Small intestine (tissue), 7 donors: Measurements from ENCODE around the gene SARNP. TPM values are rescaled to one million over a fixed set of nuclear protein-coding genes. Genes with fewer than 3 reads are reported as not detected.

Experiments used
- DNase-seq, 2 donors: peaks; one replicate each; pipeline versions ENCODE4 v3.0.0 to v3.0.0-alpha.2; 2013
- FAIRE-seq: peaks from 2 replicates; lab custom pipeline; 2012; peaks lifted over from hg19 to GRCh38; lab: Jason Lieb, UNC
- H3K27ac ChIP-seq, 3 donors: one replicate each; pipeline ENCODE4 v1.5.1; 2013; ENCODE audit warnings: low read length in 2 of 3, mild to moderate bottlenecking in 2 of 3, control low read depth in 1 of 3, inconsistent platforms in 1 of 3, low read depth in 1 of 3, moderate library complexity in 1 of 3
- H3K27me3 ChIP-seq, 3 donors: one replicate each; pipeline ENCODE4 v1.6.1; 2013; ENCODE audit warnings: low read length in 3 of 3, inconsistent platforms in 1 of 3; ENCODE audit not compliant: control insufficient read depth in 3 of 3, insufficient read depth in 3 of 3
- H3K36me3 ChIP-seq, 3 donors: one replicate each; pipeline ENCODE4 v1.6.1; 2013; ENCODE audit warnings: low read length in 3 of 3, inconsistent platforms in 1 of 3, low read depth in 1 of 3, mild to moderate bottlenecking in 1 of 3, moderate library complexity in 1 of 3; ENCODE audit not compliant: control insufficient read depth in 3 of 3, insufficient read depth in 2 of 3
- H3K4me1 ChIP-seq, 3 donors: one replicate each; pipeline ENCODE4 v1.6.1; 2013; ENCODE audit warnings: low read length in 2 of 3, inconsistent platforms in 1 of 3, low read depth in 1 of 3, mild to moderate bottlenecking in 1 of 3, moderate library complexity in 1 of 3; ENCODE audit not compliant: control insufficient read depth in 3 of 3, insufficient read depth in 2 of 3
- H3K4me3 ChIP-seq, 3 donors: one replicate each; pipeline ENCODE4 v1.5.1; 2013; ENCODE audit warnings: low read length in 3 of 3, control low read depth in 1 of 3, inconsistent platforms in 1 of 3, low read depth in 1 of 3, mild to moderate bottlenecking in 1 of 3, moderate library complexity in 1 of 3
- H3K9me3 ChIP-seq, 2 donors: one replicate each; pipeline ENCODE4 v1.6.1; 2013; ENCODE audit warnings: low read depth in 1 of 2, low read length in 1 of 2; ENCODE audit not compliant: control insufficient read depth in 2 of 2, insufficient read depth in 1 of 2
- WGBS, 3 donors: extraction: QIAGEN DNeasy Blood & Tissue Kit; methylation state at CpG; one replicate each; pipeline ENCODE4 v1.1.7; 2013; 5-methylcytosine and 5-hydroxymethylcytosine counted together
- polyA plus RNA-seq, 4 donors: library from polyadenylated mRNA; stranded (reverse) in 3 of 4; unstranded in 1 of 4; fragments of 200-250 nt in 3 of 4; fragments of 120-200 nt in 1 of 4; gene quantifications; one replicate each; pipeline versions ENCODE4 v1.2.1 to v1.2.3, GENCODE V29; 2013
- donor health status: healthy with polysubstance abuse.
- donor health status: control.
- donor health status: control.
- donor health status: Bipolar disorder and iron deficiency.
- donor health status: healthy.

Gene SARNP
- polyA plus RNA-seq, 4 donors = 62.8 to 89.8 (median 75.3) TPM

- Histone ChIP-seq H3K27ac (peak overlapping the region; percentile 94 to 97 (median 97)), H3K27me3 (no peaks in the 10 kb centered on the region), H3K9me3 (no peaks in the 10 kb centered on the region), H3K4me3 (peak overlapping the region; percentile 74 to 96 (median 89)), H3K36me3 (peaks cover 5 to 55% (median 14%) of the 10 kb centered on the region in 3 donors), H3K4me1 (peaks cover 2 to 60% (median 11%) of the 10 kb centered on the region in 3 donors)
- DNase-seq (peak; percentile 46 to 67), FAIRE-seq (no peak)
- 8 to 44% (median 17%) methylated on average over 4 to 9 of the region's 9 CpGs for WGBS, 3 donors
Measured at GRCh38 chr12:55727643-55728185, 89.8 kb downstream of the SARNP start.

- Histone ChIP-seq H3K4me1 (peaks cover 2 to 62% (median 11%) of the 10 kb centered on the region in 3 donors), H3K27ac (peak overlapping the region; percentile 9 to 97 (median 94)), H3K36me3 (peaks cover 5 to 57% (median 14%) of the 10 kb centered on the region in 3 donors), H3K4me3 (peak overlapping the region in 2 of 3 donors; percentile 74 to 96), H3K27me3 (no peaks in the 10 kb centered on the region), H3K9me3 (no peaks in the 10 kb centered on the region)
- DNase-seq (peak in 1 of 2 donors; percentile 48), FAIRE-seq (no peak)
- WGBS, 3 donors = 31 to 42% (median 35%) methylated on average over 10 of the region's 10 CpGs
Measured at GRCh38 chr12:55726971-55727370, 90.6 kb downstream of the SARNP start.

GRCh38 chr12:55725556-55725955, 92.0 kb downstream of the SARNP start:
- FAIRE-seq = no peak
- H3K9me3 ChIP-seq = no peaks in the 10 kb centered on the region
- H3K36me3 ChIP-seq = peaks cover 5 to 67% (median 14%) of the 10 kb centered on the region in 3 donors
- peaks cover 2 to 70% (median 11%) of the 10 kb centered on the region in 3 donors for H3K4me1 ChIP-seq
- no peak overlapping the region for H3K4me3 ChIP-seq
- 48 to 79% (median 62%) methylated on average over 3 of the region's 3 CpGs for WGBS, 3 donors
- DNase-seq = no peak
- peak overlapping the region in 1 of 3 donors; percentile 14 for H3K27ac ChIP-seq
- no peaks in the 10 kb centered on the region for H3K27me3 ChIP-seq

- H3K4me3 ChIP-seq = no peak overlapping the region
- peak overlapping the region in 2 of 3 donors; percentile 27 to 32 for H3K27ac ChIP-seq
- FAIRE-seq (no peak), DNase-seq (no peak)
- WGBS, 3 donors = 39 to 50% (median 47%) methylated on average over 3 of the region's 3 CpGs
- H3K4me1 ChIP-seq = peaks cover 4 to 67% (median 8%) of the 10 kb centered on the region in 3 donors
- H3K36me3 ChIP-seq = peaks cover 5 to 69% (median 14%) of the 10 kb centered on the region in 3 donors
- no peaks in the 10 kb centered on the region for H3K9me3 ChIP-seq
- no peaks in the 10 kb centered on the region for H3K27me3 ChIP-seq
Measured at GRCh38 chr12:55724940-55725309, 92.6 kb downstream of the SARNP start.

- DNase-seq = peak; percentile 80 to 81
- 32 to 50% (median 33%) methylated on average over 11 of the region's 11 CpGs for WGBS, 3 donors
- Histone ChIP-seq H3K9me3 (no peaks in the 10 kb centered on the region), H3K4me3 (no peak overlapping the region), H3K4me1 (peaks cover 5 to 70% (median 8%) of the 10 kb centered on the region in 3 donors), H3K36me3 (peaks cover 5 to 74% (median 14%) of the 10 kb centered on the region in 3 donors), H3K27ac (peak overlapping the region in 1 of 3 donors; percentile 32), H3K27me3 (no peaks in the 10 kb centered on the region)
- FAIRE-seq = no peak
Measured at GRCh38 chr12:55724226-55724939, 93.1 kb downstream of the SARNP start.

- Histone ChIP-seq H3K4me1 (peaks cover 5 to 76% (median 8%) of the 10 kb centered on the region in 3 donors), H3K27me3 (no peaks in the 10 kb centered on the region), H3K27ac (no peak overlapping the region), H3K4me3 (peak overlapping the region in 1 of 3 donors; percentile 10), H3K36me3 (peaks cover 5 to 81% (median 14%) of the 10 kb centered on the region in 3 donors), H3K9me3 (no peaks in the 10 kb centered on the region)
- FAIRE-seq (no peak), DNase-seq (no peak)
- WGBS, 3 donors = 46 to 52% (median 51%) methylated on average over 10 of the region's 10 CpGs
Measured at GRCh38 chr12:55723516-55724225, 93.9 kb downstream of the SARNP start.

- DNase-seq = no peak
- Histone ChIP-seq H3K27me3 (no peaks in the 10 kb centered on the region), H3K4me3 (no peak overlapping the region), H3K27ac (no peak overlapping the region), H3K4me1 (peaks cover 5 to 81% (median 11%) of the 10 kb centered on the region in 3 donors), H3K9me3 (no peaks in the 10 kb centered on the region), H3K36me3 (peaks cover 5 to 84% (median 14%) of the 10 kb centered on the region in 3 donors)
- FAIRE-seq = no peak
- WGBS, 3 donors = 89 to 94% (median 92%) methylated on average over 8 of the region's 8 CpGs
Measured at GRCh38 chr12:55722948-55723347, 94.6 kb downstream of the SARNP start.

- no peak for FAIRE-seq
- Histone ChIP-seq H3K4me1 (peaks cover 6 to 83% (median 10%) of the 10 kb centered on the region in 3 donors), H3K27ac (peak overlapping the region; percentile 74 to 89 (median 84)), H3K36me3 (peaks cover 5 to 81% (median 12%) of the 10 kb centered on the region in 3 donors), H3K4me3 (peak overlapping the region in 2 of 3 donors; percentile 28 to 40), H3K27me3 (no peaks in the 10 kb centered on the region), H3K9me3 (no peaks in the 10 kb centered on the region)
- 72 to 80% (median 72%) methylated on average over 14 of the region's 14 CpGs for WGBS, 3 donors
- no peak for DNase-seq
Measured at GRCh38 chr12:55721601-55722213, 95.8 kb downstream of the SARNP start.
